ENCODE results near the gene ABI1. TPM values are rescaled to one million over a fixed set of nuclear protein-coding genes. Genes with fewer than 3 reads are reported as not detected.

ABI1 gene
- total and polyA plus RNA-seq, 2 of the 13 experiments (the other 11 are each of a cell fraction or from before 2014, with no cell fraction given), result 20.9 to 22.9 TPM

- TF ChIP-seq ZNF574 (CRISPR knock-in tag; IDR thresholded peaks at IDR 0.05), result peak; percentile 72
- TF ChIP-seq EZH2 (conservative IDR thresholded peaks at IDR 0.05; ENCODE audit: low read depth, low read length), result no peak
- TF ChIP-seq ZBTB7A (CRISPR knock-in tag; IDR thresholded peaks at IDR 0.05), result no peak
- no peak for TF ChIP-seq NKX3-1 (CRISPR knock-in tag; IDR thresholded peaks at IDR 0.05)
- TF ChIP-seq ZNF776 (CRISPR knock-in tag; IDR thresholded peaks at IDR 0.05), result no peak
- TF ChIP-seq ZNF597 (CRISPR knock-in tag; IDR thresholded peaks at IDR 0.05), result no peak
- no peak for TF ChIP-seq ZNF512B (CRISPR knock-in tag; IDR thresholded peaks at IDR 0.05; ENCODE audit: borderline replicate concordance)
- TF ChIP-seq KAT2B (IDR thresholded peaks at IDR 0.05; ENCODE audit: borderline replicate concordance, low read depth, low read length), result no peak
- TF ChIP-seq MLLT10 (CRISPR knock-in tag; IDR thresholded peaks at IDR 0.05), result no peak
- no peak for TF ChIP-seq NR3C1 (CRISPR knock-in tag; IDR thresholded peaks at IDR 0.05)
- peak; percentile 45; the same call in 1 of the 2 replicates for TF ChIP-seq ZNF503 (CRISPR knock-in tag; IDR thresholded peaks at IDR 0.05)
- peak; percentile 89 for TF ChIP-seq GATAD2A (CRISPR knock-in tag; IDR thresholded peaks at IDR 0.05)
- TF ChIP-seq ZBTB2 (CRISPR knock-in tag; IDR thresholded peaks at IDR 0.05; ENCODE audit: low read depth), result no peak
- TF ChIP-seq RBM22 (optimal IDR thresholded peaks at IDR 0.05; ENCODE audit: low read length), result peak; percentile 66
- peak; percentile 43; the same call in 1 of the 2 replicates for TF ChIP-seq ZNF549 (CRISPR knock-in tag; IDR thresholded peaks at IDR 0.05)
- no peak for TF ChIP-seq CSRNP1 (CRISPR knock-in tag; IDR thresholded peaks at IDR 0.05)
These were observed 126.8 kb downstream of the ABI1 start (continued) for GRCh38 chr10:26733750-26734568.
